Sciatic nerve (tissue), 2 donors: Measurements from ENCODE around the gene RPS6KA2. TPM values are rescaled to one million over a fixed set of nuclear protein-coding genes. Genes with fewer than 3 reads are reported as not detected.
A peak's percentile ranks its signal among the peaks of the same experiment; 100 is the strongest.

Source experiments
- ATAC-seq: fragments of 200-7000 bp; cut with Tn5 transposase; one replicate; pipeline ENCODE4 v1.9.1; 2020; ENCODE audit warnings: mild to moderate bottlenecking, moderate library complexity
- DNase-seq: peaks from one replicate; pipeline ENCODE4 v3.0.0-alpha.2; 2020; ENCODE audit warnings: low spot score
- intact Hi-C: fragments of 100-400 bp; cut with DNase I; formaldehyde crosslinking; loops from one replicate; pipeline ENCODE4 v1.14.2; 2022
- total RNA-seq: library from RNA; stranded (reverse); fragmentation: NEBNext Ultra II Directional; extraction: Animal tissue kit (Norgen Biotek cat#: 25700); gene quantifications from one replicate; pipeline ENCODE4 v1.2.1, GENCODE V29; 2021
- donor health status: DM: no; HTN: no; CAD: no.
- donor health status: DM: no; HTN: no; CAD: no.

RPS6KA2 gene
- total RNA-seq, 1 donor from 2014 or later = 69.9 TPM

DNA sequence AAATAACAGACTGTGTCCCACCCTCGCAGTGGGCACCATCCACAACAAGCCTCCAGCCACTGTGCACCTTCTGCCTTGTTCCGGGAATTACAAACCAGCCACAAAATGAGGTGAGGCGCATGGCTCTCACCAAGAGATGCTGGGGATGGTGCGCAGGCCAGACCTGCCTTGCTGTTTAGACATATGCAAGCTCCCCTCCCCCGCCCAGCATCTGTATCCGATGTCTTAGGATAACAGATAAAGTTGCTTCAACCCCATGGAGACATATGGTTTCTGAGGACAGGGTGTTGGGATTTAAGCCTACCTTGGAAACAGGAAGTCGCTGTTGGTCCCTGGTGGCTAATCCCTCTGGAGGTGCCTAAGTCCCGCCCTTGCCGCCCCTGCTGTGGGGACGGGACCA, 194.0 kb downstream of the RPS6KA2 start:
- no peak for ATAC-seq
- no peak for DNase-seq
- intact Hi-C loops = no loop called here

- DNase-seq (no peak), ATAC-seq (no peak)
- intact Hi-C loops = no loop called here
Measured at GRCh38 chr6:166430269-166430668, 196.8 kb downstream of the RPS6KA2 start.

DNA sequence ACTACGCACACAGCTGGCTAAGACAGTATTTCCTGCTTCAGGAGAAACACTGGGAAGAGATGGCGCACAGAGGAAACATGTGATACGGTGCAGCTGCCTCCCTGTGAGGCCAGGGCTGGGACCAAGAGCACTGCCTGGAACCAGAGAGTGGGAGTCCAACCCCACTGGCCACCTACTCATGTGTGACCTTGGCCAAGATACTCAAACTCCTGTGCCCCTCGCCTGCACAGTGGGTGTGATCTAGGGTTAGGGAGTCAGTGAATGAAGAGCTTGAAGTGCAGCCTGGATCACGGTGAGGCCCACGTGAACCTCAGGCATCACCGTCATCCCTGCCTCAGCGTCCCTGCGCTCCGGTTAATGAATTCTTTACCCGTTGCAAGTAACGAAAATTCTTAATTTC, 202.6 kb downstream of the RPS6KA2 start:
- intact Hi-C loops = no loop called here
- DNase-seq = no peak
- no peak for ATAC-seq

DNA sequence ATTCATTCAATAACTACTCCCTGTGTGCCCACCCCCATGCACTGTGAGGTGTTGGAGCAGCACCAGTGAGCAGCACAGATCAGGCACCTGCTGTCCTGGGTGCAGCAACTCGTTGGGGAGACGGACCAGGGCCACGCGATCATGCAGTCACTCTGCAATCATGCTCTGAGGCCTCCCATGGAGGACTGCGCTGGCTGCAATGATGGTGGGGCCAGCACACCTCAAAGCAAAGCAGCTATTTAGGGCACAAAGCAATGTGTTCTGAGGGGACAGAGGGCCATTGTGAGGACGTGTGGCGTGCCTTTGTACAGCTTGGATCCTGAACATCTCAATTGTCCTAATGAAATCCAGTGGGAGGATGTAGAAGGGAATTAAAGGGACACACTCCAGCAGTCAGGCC, 203.3 kb downstream of the RPS6KA2 start:
- DNase-seq (no peak), ATAC-seq (peak; percentile 33)
- intact Hi-C loops = no loop called here

- DNase-seq = no peak
- intact Hi-C loops = no loop called here
- no peak for ATAC-seq
Measured at GRCh38 chr6:166423051-166423745, 203.9 kb downstream of the RPS6KA2 start.

DNA sequence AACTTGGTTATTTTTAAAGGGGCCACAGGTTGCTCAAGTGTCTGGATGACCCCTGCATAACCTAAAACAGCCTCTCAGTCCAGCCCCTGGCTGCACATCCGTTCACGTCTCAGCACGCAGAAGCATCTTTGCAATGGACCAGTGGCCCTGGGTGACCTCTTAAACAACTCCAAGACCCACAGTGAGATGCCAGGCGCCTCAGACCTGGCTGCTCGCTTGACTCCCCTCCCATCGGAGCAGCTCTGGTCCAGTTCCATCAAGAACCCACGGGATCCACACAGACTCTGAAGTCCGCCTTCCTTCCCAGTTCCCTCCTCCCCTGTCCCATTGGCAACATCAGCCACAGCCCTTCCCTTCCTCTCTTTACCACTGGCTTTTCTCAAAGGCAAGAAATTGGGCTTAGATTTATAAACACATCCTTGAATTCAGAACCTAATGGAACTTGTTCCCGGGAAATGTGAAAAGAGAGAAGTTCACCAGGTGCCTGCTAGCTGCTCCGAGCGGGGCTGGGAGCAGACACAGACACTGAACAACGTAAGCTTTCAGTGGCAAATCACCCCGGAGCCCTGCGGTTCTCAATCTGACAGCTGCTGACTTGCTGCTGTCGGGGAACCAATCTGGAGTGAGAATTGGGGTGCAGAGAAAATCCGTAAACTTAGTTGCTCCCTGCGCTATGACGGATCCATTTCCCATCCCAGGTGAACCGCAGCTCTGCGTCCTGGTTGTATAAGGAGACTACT, 204.7 kb downstream of the RPS6KA2 start:
- intact Hi-C loops = no loop called here
- DNase-seq (no peak), ATAC-seq (no peak)

DNA sequence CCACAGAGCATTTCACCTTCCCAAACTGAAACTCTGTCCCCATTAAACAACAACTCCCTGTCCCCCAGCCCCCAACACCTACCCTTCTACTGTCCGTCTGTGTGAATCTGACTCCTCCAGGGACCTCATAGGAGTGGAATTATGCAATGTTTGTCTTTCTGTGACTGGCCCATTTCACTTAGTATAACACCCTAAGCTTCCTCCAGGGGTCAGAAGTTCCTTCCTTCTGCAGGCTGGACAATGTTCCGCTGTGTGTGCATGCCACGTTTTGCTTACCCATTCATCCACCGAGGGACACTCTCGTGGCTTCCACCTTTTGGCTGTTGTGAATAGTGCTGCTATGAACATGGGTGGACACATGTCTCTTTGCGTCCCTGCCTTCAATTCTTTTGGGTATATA, 206.7 kb downstream of the RPS6KA2 start:
- ATAC-seq (peak; percentile 89), DNase-seq (no peak)
- intact Hi-C loops = no loop called here

DNA sequence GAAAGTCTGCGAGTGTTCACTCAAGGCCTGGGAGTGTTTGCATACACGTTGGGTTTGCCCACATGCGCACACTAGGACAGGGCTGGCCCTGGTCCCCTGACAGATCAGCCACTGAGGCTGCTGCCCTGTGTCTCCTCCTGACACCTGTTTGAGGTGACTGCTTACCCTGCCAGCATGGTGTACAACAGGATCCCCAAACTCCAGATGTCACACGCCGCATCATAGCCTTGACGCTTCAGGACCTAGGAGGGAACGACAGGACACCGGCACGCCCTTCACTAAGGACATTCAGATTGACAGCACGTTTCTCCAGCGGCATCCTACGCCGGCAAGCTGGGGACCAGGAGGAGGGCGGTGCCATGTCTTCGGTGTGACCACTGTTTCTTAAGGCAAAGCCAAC, 207.3 kb downstream of the RPS6KA2 start:
- no peak for ATAC-seq

GRCh38 chr6:166419286-166419685, 207.8 kb downstream of the RPS6KA2 start:
- no peak for DNase-seq
- intact Hi-C loops = no loop called here
- no peak for ATAC-seq

More for the DNA sequence above, 207.3 kb downstream of the RPS6KA2 start:
- DNase-seq = no peak
- intact Hi-C loops = no loop called here

- intact Hi-C loops = no loop called here
- ATAC-seq (no peak), DNase-seq (peak; percentile 52)
Measured at GRCh38 chr6:166418691-166419143, 208.3 kb downstream of the RPS6KA2 start.

GRCh38 chr6:166417285-166417691, 209.8 kb downstream of the RPS6KA2 start:
- DNase-seq = peak; percentile 21
- no peak for ATAC-seq
- intact Hi-C loops = no loop called here

- intact Hi-C loops = no loop called here
- ATAC-seq (no peak), DNase-seq (peak; percentile 36)
Measured at GRCh38 chr6:166415833-166416347, 211.2 kb downstream of the RPS6KA2 start.

GRCh38 chr6:166415306-166415705, 211.7 kb downstream of the RPS6KA2 start:
- no peak for ATAC-seq
- DNase-seq = peak; percentile 19
- intact Hi-C loops = no loop called here

GRCh38 chr6:166413491-166413951, 213.5 kb downstream of the RPS6KA2 start:
- intact Hi-C loops = no loop called here
- DNase-seq (peak; percentile 19), ATAC-seq (no peak)

GRCh38 chr6:166412911-166413384, 214.1 kb downstream of the RPS6KA2 start:
- DNase-seq = peak; percentile 37
- peak; percentile 8 for ATAC-seq
- intact Hi-C loops = no loop called here

- intact Hi-C loops = no loop called here
Measured at GRCh38 chr6:166412156-166412910, 214.7 kb downstream of the RPS6KA2 start.

GRCh38 chr6:166411721-166412151, 215.3 kb downstream of the RPS6KA2 start:
- DNase-seq = no peak
- ATAC-seq = no peak
- intact Hi-C loops = no loop called here

More at GRCh38 chr6:166412156-166412910, 214.7 kb downstream of the RPS6KA2 start:
- DNase-seq (peak; percentile 54), ATAC-seq (no peak)

GRCh38 chr6:166411271-166411670, 215.8 kb downstream of the RPS6KA2 start:
- ATAC-seq (no peak), DNase-seq (no peak)
- intact Hi-C loops = no loop called here

GRCh38 chr6:166410426-166410935, 216.6 kb downstream of the RPS6KA2 start:
- intact Hi-C loops = no loop called here
- DNase-seq (no peak), ATAC-seq (no peak)
